Kidney (tissue), 14 donors: ENCODE measurements around the gene OXSR1. TPM values are rescaled to one million over a fixed set of nuclear protein-coding genes. Genes with fewer than 3 reads are reported as not detected.

Source experiments
- DNase-seq, 5 donors: peaks; one replicate each; pipeline ENCODE4 v3.0.0-alpha.2; 2013 to 2020
- FAIRE-seq: peaks from 2 replicates; lab custom pipeline; 2012; peaks lifted over from hg19 to GRCh38; lab: Jason Lieb, UNC
- H3K27ac ChIP-seq, 2 donors: one replicate each; pipeline ENCODE4 v1.7.0; 2013; ENCODE audit warnings: low read depth in 2 of 2, low read length in 2 of 2, inconsistent platforms in 1 of 2
- H3K27me3 ChIP-seq: one replicate; pipeline ENCODE4 v1.7.1; 2013; ENCODE audit warnings: low read length, inconsistent platforms; ENCODE audit not compliant: control insufficient read depth, insufficient read depth
- H3K36me3 ChIP-seq, 3 donors: one replicate each; pipeline versions ENCODE4 v1.7.0 to v1.7.1; 2013; ENCODE audit warnings: low read length in 3 of 3, control low read depth in 1 of 3, inconsistent platforms in 1 of 3; ENCODE audit not compliant: insufficient read depth in 3 of 3, control insufficient read depth in 2 of 3
- H3K4me1 ChIP-seq, 3 donors: one replicate each; pipeline versions ENCODE4 v1.7.0 to v1.7.1; 2013; ENCODE audit warnings: low read length in 3 of 3, inconsistent platforms in 1 of 3, low read depth in 1 of 3; ENCODE audit not compliant: control insufficient read depth in 2 of 3, insufficient read depth in 2 of 3
- H3K4me3 ChIP-seq, 3 donors: one replicate each; pipeline versions ENCODE4 v1.7.0 to v1.8.1; 2013; ENCODE audit warnings: low read length in 3 of 3, control low read depth in 1 of 3, inconsistent platforms in 1 of 3
- H3K9ac ChIP-seq, 3 donors: one replicate each; pipeline versions ENCODE4 v1.7.0 to v1.7.1; 2013; ENCODE audit warnings: low read length in 3 of 3, control low read depth in 1 of 3, inconsistent platforms in 1 of 3
- H3K9me3 ChIP-seq, 3 donors: one replicate each; pipeline versions ENCODE4 v1.7.0 to v1.7.1; 2013; ENCODE audit warnings: low read length in 3 of 3, control low read depth in 1 of 3, inconsistent platforms in 1 of 3; ENCODE audit not compliant: control insufficient read depth in 2 of 3, insufficient read depth in 1 of 3
- intact Hi-C: fragments of 100-400 bp; cut with DNase I; formaldehyde crosslinking; loops from one replicate; pipeline ENCODE4 v1.11.1; 2022
- polyA plus RNA-seq: library from polyadenylated mRNA; stranded (reverse); fragments of 350-450 nt; fragmentation: Illumina TruSeq; extraction: RNeasy Lipid Tissue Mini Kit (QIAGEN cat#74804); gene quantifications from one replicate; pipeline ENCODE4 v1.2.3, GENCODE V29; 2014; ENCODE audit warnings: low read depth, low replicate concordance; ENCODE audit not compliant: insufficient read depth
- total RNA-seq: library from RNA; stranded (reverse); fragmentation: NEBNext Ultra II Directional; extraction: Animal tissue kit (Norgen Biotek cat#: 25700); gene quantifications from one replicate; pipeline ENCODE4 v1.2.1, GENCODE V29; 2021
- TF ChIP-seq, protein P1 (sequence below): IDR thresholded peaks from 3 replicates; pipeline ENCODE4 v1.5.1; 2012; ENCODE audit warnings: mild to moderate bottlenecking, moderate library complexity, borderline replicate concordance; ENCODE audit not compliant: insufficient read depth; ENCODE audit errors: extremely low read depth
- donor health status: control.
- donor health status: control.
- donor health status: control.
- donor health status: control.
- donor health status: control.
- donor health status: DM: yes; HTN: yes; CAD: no.
- donor health status: Normal renal cell carcinoma (clear cell type).

OXSR1 gene
- total and polyA plus RNA-seq, 2 donors from 2014 or later: 16.7 to 40.0 TPM

DNA sequence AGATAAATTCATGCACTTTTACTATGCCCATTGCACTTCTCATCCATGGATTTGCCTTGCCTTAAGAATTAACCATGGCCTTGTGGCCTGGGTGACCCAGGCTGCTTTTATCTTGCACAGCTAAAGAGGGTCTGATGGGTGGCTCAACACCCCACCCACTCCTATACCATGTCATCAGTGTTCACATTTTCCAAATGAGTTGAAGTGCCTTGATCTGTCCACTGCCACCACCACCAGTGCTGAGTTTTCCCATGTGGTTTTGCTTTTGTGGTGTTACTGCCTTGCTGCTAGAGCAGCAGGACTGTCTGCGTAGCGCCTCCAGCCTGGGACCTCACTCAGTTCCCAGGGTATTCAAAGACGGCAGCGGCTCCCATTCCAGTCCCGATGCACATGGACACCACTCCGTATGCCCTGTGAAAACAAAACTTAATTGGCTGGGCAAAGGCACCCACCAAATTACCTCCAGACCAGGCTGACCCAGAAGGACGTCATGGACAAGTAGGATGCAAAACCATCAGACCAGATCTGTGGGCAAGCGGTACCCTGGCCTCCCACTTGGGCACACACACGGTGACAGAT lies 42.5 kb upstream of the OXSR1 start:
- H3K9ac ChIP-seq: no peak overlapping the region
- H3K27ac ChIP-seq: peak overlapping the region in 1 of 2 donors; percentile 37
- H3K4me3 ChIP-seq: no peak overlapping the region
- H3K4me1 ChIP-seq: peaks cover 0 to 20% (median 11%) of the 10 kb centered on the region in 3 donors
- FAIRE-seq: no peak
- peaks cover 0 to 46% (median 42%) of the 10 kb centered on the region in 3 donors for H3K36me3 ChIP-seq
- no peak for DNase-seq
- intact Hi-C loops: no loop called here
- no peaks in the 10 kb centered on the region for H3K9me3 ChIP-seq
- no peaks in the 10 kb centered on the region for H3K27me3 ChIP-seq
- TF ChIP-seq, protein P1, sequence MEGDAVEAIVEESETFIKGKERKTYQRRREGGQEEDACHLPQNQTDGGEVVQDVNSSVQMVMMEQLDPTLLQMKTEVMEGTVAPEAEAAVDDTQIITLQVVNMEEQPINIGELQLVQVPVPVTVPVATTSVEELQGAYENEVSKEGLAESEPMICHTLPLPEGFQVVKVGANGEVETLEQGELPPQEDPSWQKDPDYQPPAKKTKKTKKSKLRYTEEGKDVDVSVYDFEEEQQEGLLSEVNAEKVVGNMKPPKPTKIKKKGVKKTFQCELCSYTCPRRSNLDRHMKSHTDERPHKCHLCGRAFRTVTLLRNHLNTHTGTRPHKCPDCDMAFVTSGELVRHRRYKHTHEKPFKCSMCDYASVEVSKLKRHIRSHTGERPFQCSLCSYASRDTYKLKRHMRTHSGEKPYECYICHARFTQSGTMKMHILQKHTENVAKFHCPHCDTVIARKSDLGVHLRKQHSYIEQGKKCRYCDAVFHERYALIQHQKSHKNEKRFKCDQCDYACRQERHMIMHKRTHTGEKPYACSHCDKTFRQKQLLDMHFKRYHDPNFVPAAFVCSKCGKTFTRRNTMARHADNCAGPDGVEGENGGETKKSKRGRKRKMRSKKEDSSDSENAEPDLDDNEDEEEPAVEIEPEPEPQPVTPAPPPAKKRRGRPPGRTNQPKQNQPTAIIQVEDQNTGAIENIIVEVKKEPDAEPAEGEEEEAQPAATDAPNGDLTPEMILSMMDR: no peak

DNA sequence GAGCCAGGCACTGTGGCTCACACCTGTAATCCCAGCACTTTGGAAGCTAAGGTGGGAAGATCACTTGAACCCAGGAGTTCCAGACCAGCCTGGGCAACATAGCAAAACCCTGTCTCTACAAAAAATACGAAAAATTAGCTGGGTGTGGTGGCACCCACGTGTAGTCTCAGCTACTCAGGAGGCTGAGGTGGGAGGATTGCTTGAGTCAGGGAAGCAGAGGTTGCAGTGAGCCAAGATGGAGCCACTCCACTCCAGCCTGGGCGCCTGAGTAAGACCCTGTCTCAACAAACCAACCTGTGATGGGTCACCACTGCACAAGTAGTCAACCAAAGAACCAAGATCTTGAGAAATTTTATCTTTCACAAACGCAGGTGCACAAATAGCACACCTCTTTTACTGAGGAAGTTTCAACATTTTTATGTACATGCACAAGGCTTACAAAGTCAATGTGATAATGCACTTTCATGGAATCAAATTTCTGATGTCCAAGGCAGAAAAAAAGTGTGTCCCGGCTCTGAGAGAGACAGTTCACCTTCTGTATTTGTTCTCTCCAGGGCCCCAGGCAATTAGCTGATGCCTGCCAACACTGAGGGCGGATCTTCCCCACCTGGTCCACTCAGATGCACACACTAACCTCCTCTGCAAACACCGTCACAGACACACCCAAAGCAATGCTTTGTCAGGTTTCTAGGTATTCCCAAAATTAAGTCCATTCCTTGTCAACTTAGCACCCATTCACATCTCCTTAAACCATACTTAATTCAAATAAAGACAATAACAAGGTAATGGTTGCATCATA lies 40.8 kb upstream of the OXSR1 start:
- H3K9me3 ChIP-seq: no peaks in the 10 kb centered on the region
- H3K9ac ChIP-seq: no peak overlapping the region
- DNase-seq (no peak), FAIRE-seq (no peak)
- H3K27me3 ChIP-seq: no peaks in the 10 kb centered on the region
- H3K4me3 ChIP-seq: no peak overlapping the region
- TF ChIP-seq, protein P1: no peak
- peaks cover 0 to 24% (median 18%) of the 10 kb centered on the region in 3 donors for H3K4me1 ChIP-seq
- intact Hi-C loops: no loop called here
- peaks cover 0 to 61% (median 48%) of the 10 kb centered on the region in 3 donors for H3K36me3 ChIP-seq
- H3K27ac ChIP-seq: peak overlapping the region in 1 of 2 donors; percentile 14

DNA sequence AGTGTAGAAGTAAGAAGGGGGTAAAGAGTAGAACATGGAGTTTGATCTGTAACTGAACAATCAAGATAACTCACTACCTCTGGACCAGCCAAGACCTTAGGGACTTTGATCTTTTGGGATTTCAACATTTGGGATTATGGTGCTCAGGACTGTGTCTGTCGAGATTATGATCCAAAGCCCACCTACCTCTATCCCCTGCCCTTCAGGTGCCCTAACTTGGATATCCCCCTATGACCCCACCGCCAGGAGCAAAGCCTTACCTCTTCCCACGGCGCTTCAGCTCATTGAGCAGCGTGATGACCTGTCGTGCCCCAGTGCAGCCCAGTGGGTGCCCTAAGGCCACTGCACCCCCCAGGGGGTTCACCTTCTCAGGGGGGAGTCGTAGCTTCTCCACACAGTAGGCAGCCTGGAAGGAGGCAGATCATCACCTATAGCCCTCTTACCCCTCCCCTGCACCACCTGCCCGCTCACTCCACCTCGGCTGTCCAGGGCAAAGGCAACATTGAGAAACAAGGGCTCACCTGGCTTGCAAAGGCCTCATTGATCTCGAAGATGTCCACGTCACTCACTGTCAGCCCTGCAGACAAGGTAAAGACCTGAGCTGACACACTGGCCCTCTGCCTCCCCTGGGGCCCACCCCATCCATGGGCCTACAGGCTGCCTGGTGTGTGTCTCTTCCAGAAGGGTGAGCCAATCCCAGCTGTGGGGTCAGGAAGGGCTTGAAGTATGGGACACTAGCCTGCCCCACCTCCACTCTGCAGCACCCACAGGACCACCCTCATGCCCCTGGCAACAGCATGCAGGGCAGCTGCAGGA lies 39.8 kb upstream of the OXSR1 start:
- DNase-seq (no peak), FAIRE-seq (no peak)
- Histone ChIP-seq H3K9me3 (no peaks in the 10 kb centered on the region), H3K9ac (no peak overlapping the region), H3K36me3 (peaks cover 0 to 62% (median 52%) of the 10 kb centered on the region in 3 donors), H3K27me3 (no peaks in the 10 kb centered on the region), H3K4me3 (no peak overlapping the region), H3K4me1 (peaks cover 0 to 26% (median 20%) of the 10 kb centered on the region in 3 donors), H3K27ac (peak overlapping the region; percentile 14 to 66)
- TF ChIP-seq, protein P1: no peak
- intact Hi-C loops: no loop called here
